GM19328 (cell line): ENCODE data around the gene KLHL29.
"Not testable (repeated sequence)": the region's sequence is repeated elsewhere in the genome, so short reads cannot be mapped to it uniquely, and the experiment has no call there.

ENCODE experiments used
- ATAC-seq: cut with Tn5 transposase; IDR thresholded peaks from one replicate; pipeline ENCODE4 v1.9.1; 2021; ENCODE audit warnings: mild to moderate bottlenecking, moderate library complexity; ENCODE audit not compliant: unreplicated experiment

Gene KLHL29

DNA sequence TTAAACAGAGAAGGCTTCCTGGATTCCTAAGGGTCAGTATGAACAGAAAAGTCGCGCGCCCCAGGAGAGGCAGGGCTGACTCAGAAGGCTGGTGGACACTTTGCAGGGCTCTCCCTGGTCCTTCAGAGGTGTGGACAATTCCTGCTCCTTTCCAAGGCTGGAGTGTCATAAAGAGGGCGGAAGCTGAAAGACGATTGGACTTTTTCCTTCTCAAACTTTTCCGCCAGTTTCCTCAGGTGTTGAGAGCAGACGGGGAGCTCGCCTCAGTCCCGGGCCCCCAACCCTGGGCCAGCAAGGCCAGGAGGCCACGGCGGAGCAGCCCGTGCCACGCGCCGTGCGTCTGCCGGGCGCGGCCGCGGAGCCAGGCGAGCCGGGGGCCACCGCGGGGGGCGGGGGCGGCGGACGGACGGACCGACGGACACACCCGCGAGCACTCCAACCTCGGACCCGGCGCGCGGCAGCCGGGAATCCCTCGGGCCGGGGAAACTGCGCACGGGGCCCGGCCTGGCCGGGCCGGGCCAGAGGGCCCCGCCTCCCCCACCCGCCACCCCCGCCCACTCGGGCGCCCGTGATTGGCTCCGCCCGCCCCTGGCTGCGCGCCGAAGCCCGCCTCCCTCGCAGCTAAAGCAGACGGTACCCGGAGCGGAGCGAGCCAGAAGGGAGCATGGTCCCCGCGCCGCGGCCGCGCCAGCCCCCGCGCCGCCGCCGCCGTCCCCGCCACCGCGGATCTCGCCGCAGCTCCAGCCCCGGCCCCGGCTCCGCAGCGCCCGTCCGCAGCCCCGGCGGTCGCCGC is at the start of gene KLHL29:
Gene KLHL29 (plus strand): TSS at position 629 of the 793 bp plus-strand sequence. CDS start 177,018 bp downstream, outside the sequence.
- peak; percentile 59 for ATAC-seq

GRCh38 chr2:23335550-23335949 is 49.4 kb upstream of the KLHL29 start:
- ATAC-seq: no peak

DNA sequence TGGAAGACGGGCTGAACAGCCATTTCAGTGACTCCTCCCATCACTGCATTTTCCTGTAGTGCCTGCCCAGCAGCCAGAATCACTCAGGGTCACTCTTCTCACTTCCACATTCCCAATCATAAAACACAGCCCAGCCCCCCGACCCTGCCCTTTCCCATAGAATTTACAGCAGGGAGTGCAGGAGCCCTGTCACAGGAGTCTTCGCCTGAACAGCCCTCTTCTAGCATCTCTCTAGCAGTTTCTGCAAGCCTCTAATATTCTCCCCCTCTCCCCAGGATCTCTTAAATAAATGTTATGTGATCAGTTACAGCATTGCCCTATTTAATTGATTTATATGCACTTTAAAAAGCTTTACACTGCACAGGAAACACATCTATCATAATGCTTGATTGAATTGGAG is 42.9 kb upstream of the KLHL29 start:
- ATAC-seq: no peak

GRCh38 chr2:23346029-23346428 is 39.0 kb upstream of the KLHL29 start:
- ATAC-seq: no peak

- no peak for ATAC-seq
Measured at GRCh38 chr2:23346781-23347180, 38.2 kb upstream of the KLHL29 start.

DNA sequence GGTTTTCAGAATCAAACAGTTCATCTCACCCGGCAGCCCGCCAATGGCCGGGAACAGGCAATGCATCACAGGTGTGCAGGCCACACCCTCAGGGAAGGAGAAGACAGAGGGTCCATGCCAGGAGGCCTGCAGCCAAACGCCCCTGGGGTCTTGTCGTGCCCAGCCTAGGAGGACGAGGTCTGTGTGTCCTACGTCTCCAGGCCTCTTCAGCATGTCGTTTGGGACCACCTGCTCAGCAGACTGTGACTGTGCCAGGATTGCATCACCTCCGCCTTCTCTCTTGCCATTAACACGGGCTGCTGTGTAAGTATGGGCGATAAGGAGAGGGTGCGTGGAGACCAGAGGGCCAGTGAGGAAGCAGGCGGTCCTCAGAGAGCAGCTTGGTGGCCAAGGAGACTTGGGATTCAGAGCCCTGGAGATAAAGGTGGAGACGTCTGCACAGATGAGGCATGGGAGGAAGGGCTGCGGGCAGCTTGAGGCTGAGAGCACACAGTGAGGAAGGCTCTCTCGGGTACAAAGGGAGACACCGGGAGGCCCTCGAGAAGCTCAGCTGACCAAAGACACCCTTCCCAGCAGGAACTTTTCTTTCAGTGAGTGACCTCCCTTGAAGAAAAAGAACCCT is 37.4 kb upstream of the KLHL29 start:
- ATAC-seq: no peak

DNA sequence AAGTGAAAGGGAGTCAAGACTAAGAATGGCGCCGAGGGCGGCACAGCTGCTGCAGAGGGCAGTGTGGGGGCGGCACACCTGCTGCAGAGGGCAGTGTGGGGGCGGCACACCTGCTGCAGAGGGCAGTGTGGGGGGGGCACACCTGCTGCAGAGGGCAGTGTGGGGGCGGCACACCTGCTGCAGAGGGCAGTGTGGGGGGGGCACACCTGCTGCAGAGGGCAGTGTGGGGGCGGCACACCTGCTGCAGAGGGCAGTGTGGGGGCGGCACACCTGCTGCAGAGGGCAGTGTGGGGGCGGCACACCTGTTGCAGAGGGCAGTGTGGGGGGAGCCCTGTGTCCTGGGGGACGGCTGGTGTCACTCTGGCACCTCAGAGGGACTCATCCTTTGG is 36.9 kb upstream of the KLHL29 start:
- not testable (repeated sequence) for ATAC-seq

DNA sequence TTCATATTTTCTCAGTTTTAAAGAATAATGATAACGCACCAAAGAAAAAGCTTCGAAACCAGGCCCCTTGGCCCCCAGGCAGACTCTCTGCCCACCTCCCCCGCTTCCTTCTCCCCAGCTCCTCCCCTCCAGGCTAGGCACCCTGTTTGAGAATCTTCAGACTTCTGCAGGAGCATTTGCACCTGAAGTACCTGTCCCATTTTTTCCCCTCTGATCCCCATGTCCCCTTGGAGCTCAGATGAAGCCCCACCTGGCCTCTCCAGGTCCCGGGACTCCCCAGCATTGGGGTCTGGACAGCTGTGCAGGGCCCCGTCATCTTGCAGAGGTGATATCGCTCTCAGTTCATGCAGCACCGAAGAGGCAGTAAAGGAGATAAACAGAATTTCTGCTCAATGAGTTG is 35.5 kb upstream of the KLHL29 start:
- no peak for ATAC-seq

- no peak for ATAC-seq
Measured at GRCh38 chr2:23350041-23350791, 34.8 kb upstream of the KLHL29 start.

GRCh38 chr2:23350792-23351355 is 34.1 kb upstream of the KLHL29 start:
- no peak for ATAC-seq

GRCh38 chr2:23351388-23352141 is 33.4 kb upstream of the KLHL29 start:
- ATAC-seq: peak; percentile 90

DNA sequence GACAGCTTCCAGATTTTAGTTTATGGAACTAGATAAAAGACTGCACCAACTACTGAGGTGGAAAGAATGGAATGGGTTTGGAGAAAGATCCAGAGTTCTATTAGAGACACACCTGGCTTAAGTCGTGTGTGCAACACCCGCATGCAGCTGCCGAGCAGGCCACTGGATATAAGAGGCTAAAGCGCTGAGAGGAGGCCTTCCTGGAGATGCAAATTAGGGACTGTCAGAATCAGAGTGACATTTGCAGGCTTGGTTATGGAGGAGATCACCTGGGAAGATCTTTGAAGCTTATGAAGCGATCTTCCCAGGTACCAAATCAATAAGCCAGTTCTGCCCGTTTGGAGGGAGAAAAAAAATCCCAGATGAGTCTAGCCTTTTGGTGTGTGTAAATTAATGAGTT is 30.4 kb upstream of the KLHL29 start:
- peak; percentile 78 for ATAC-seq

DNA sequence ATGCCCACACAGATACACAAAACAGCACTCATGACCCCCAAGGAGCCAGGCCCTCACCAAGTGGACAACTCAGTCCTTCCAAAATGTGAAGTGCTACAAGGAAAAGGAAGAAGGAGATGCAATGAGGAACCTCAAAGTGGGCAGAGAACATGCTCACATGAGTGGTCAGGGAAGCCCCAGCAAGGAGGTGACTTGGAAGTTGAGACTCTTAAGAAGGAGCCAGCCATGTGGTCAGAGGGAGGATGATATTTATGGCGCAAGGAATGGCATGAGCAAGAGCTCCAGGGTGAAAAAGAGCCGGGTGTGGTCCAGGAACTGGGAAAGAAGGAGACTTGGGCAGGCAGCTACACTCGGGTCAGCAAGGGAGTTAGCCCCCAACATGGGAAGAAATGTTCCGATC is 30.0 kb upstream of the KLHL29 start:
- no peak for ATAC-seq

DNA sequence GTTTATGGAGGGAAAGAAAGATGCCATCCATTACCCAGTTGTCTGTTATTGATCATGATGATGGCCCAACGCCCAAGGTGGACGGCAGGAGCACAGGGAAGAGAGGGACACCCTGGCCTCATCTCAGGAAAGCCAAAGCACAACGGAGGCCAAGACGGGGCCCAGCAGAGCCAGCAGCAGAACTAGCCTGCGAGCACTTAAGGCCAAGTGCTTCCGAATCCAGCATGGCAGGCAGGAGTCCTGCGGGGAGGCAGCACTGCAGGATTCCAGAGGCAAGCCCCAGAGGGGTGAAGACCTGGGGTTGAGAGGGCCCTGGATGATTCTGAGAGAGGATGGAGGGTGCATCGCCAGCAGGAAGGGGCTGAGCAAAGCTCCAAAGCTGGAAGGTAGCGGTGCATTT is 28.3 kb upstream of the KLHL29 start:
- no peak for ATAC-seq

- no peak for ATAC-seq
Measured at GRCh38 chr2:23359631-23360567, 25.1 kb upstream of the KLHL29 start.

DNA sequence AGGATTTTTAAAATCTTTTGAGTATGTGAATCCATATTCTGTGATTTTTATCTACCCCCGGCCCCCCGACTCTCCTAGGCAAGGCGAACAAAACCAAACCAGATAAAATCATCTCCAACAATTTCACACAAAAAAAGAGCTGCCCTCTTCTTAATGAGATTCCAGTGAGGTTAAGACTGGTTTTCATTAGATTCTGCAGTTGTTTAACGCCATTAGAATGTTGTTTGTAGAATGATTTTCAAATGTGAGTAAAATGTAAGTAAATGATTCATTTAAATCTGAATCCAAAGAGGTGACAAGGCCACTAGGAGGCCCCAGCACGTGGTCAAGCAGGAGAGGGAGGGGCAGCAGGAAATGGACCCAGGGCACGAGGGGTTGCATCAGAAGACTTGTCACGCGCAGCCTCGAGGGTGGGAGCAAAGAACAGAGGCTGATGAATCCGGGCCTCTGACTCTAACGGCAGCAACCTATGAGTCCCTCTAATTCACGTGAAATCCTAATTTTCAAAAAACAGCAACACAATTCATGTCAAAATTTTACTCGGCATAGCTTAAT is 24.3 kb upstream of the KLHL29 start:
- no peak for ATAC-seq

GRCh38 chr2:23361152-23361551 is 23.8 kb upstream of the KLHL29 start:
- ATAC-seq: no peak

GRCh38 chr2:23363268-23363667 is 21.7 kb upstream of the KLHL29 start:
- ATAC-seq: no peak

DNA sequence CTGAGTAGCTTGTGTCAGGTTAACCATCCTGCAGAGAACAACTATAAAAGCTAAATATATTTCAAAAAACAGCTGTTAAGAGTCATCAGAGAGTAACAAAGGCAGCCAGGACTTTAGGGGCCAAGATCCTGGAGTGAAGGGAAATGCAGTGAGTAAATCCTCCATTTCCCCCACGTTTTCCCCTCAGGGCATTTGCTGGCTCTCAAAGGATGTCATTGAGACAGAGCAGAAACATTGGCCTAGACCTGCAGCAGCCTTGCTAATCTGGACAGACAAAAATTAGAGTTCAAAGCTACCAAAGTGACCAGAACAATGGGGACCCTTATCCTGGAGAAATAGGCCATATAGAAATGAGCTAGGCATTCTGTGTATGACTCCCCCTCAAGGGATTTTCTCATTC is 21.1 kb upstream of the KLHL29 start:
- no peak for ATAC-seq
